GM12801 (cell line): ENCODE results near the gene NFATC2.

Experiments
- CTCF ChIP-seq: IDR thresholded peaks from one replicate; pipeline ENCODE4 v1.5.1; 2011; ENCODE audit warnings: control low read depth; ENCODE audit not compliant: insufficient read length; ENCODE audit errors: extremely low read depth

The NFATC2 gene

GRCh38 chr20:51469046-51469445 lies 73.5 kb downstream of the NFATC2 start:
- no peak for TF ChIP-seq CTCF

- no peak for TF ChIP-seq CTCF
These were observed 73.9 kb downstream of the NFATC2 start for GRCh38 chr20:51468636-51469035.

DNA sequence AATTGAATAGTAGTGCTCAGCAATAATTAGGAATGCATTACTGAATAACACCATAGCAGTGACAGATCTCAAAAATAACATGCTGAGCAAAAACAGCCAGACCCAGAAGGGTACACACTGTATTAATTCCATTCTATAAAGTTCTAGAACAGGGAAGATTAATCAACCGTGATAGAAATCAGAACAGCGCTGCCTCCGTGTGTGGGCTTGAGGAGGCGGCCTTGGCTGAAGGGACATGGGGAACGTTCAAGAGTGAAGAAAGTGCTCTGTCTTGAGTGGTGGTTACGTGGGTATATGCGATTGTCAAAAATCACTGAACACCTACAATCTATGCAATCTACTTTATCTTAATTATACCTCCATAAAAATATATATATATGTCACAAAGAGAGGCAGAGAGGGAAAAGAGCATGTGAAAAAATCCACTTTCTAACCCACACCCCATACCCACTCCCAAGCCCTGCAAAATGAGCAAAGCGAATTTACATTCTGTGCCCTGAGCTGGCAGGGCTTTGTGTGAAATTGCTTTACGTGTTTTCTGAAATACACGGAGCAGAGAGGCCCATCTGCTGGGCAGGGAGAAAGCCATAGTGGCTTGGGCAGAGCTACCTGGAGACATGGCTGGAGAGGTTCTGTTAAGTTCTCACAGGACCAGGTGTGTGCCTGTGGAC lies 74.4 kb downstream of the NFATC2 start:
- no peak for TF ChIP-seq CTCF

DNA sequence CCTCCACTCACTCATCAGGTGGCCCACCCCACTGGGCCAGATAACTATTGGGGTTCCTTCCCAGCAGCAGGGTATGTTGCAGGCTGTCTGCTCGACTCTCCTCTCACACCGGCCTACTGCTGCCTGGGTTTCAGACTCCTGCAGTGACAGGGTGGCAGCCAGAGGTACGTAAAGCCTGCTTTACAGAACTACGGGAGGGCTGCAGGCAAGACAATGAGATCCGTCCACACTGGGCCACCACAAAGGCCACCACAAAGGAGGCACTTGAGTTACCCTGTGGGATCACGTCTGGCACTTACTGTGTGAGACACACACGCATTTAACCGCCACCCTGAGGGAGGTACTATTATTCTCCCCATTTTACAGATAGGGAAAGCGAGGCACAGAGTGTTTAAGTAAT lies 78.5 kb downstream of the NFATC2 start:
- no peak for TF ChIP-seq CTCF

DNA sequence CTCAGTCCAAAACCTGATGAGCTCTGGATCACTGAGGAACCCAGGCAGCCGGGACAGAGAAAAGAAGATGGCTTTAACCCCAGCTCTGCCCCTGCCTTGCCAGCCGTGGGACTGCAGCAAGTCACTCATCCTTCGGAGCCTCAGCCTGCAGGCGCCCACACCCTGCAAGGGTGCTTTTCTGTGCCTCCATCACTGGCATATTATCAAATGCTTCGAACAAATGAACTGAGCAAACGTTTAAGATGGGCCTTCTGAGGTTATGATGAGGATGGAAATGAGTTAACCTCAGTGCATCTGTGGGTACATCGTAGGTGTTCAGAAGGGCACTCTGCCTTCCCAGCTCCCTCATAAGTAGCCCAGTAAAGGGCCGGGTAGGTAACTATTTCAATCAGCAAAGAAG lies 79.0 kb downstream of the NFATC2 start:
- no peak for TF ChIP-seq CTCF

DNA sequence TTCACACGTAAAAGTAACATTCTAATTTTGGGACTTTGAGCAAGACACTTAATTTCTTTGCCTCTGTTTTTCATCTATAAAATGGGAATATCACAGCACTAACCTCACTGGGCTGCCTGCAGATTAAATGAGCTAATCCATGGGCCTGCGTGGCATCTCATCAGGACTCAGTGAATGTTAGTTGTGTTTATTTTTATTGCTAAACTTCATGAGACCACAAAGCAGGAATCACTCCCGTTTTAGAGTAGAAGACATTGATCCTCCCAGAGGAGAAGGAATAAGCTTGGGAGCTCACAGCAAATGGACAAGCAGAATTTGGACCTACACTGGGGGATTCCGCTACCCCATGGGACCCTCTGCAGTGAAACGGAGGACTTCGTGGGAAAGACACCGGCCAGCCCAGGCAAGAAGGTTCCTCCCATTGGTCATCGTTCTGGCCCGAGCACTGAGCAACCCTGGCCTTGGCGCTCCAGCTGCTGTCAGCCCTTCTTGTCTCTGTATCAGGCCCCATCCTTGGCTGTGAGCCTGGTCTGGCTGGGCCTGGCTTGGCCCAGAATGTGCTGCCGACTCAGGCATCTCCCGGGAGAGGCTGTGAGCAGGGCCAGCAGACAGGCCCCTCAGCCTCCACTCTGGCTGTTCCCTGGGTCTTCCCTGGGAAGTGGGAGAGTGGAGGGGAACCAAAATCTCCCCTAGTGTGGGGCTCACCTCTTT lies 79.8 kb downstream of the NFATC2 start:
- no peak for TF ChIP-seq CTCF

DNA sequence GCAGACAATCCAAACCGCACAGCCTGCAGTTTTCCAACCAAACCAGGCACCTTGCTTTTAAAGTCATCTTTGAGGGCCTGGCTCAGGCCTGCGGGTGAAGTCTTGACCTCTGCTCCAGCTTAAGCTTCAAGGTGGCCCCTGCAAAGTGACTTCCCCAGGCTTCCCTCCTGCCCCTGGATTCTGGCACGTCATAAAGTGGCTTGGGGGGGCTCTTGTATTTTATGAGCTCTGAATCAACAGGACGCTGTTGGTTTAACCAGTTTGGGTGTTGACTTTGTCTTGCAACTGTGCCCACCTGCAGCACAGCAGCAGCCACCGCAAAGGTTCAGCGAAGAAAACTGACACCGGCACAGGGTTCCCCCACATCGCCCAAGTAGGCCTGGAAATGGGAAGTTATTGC lies 81.2 kb downstream of the NFATC2 start:
- TF ChIP-seq CTCF: no peak
